ENCODE results near the gene ARHGEF37. TPM values are rescaled to one million over a fixed set of nuclear protein-coding genes. Genes with fewer than 3 reads are reported as not detected.
"Not testable (repeated sequence)": the region's sequence is repeated elsewhere in the genome, so short reads cannot be mapped to it uniquely, and the experiment has no call there.

Gene ARHGEF37
- polyA plus RNA-seq, 1 donor, result 4.5 TPM

GRCh38 chr5:149658299-149658698, 77.0 kb downstream of the ARHGEF37 start:
- Histone ChIP-seq H3K36me3 (ENCODE audit: control insufficient read depth, insufficient read depth, low read length) (no peaks in the 10 kb centered on the region), H3K27ac (ENCODE audit: low read length) (no peak overlapping the region), H3K4me3 (ENCODE audit: low read length) (no peak overlapping the region), H3K4me1 (ENCODE audit: control insufficient read depth, insufficient read depth, low read length) (no peaks in the 10 kb centered on the region), H3K27me3 (ENCODE audit: control insufficient read depth, insufficient read depth, low read length) (no peaks in the 10 kb centered on the region), H3K9me3 (ENCODE audit: control insufficient read depth, low read depth, low read length) (no peaks in the 10 kb centered on the region)
- no CpG with 5 or more reads among the region's 1 CpG for WGBS (ENCODE audit: insufficient coverage, low lambda C conversion rate)
- no peak for DNase-seq

- no peaks in the 10 kb centered on the region for H3K4me1 ChIP-seq (ENCODE audit: control insufficient read depth, insufficient read depth, low read length)
- WGBS (ENCODE audit: insufficient coverage, low lambda C conversion rate), result no CpG with 5 or more reads among the region's 1 CpG
- H3K9me3 ChIP-seq (ENCODE audit: control insufficient read depth, low read depth, low read length), result no peaks in the 10 kb centered on the region
- no peaks in the 10 kb centered on the region for H3K27me3 ChIP-seq (ENCODE audit: control insufficient read depth, insufficient read depth, low read length)
- no peak overlapping the region for H3K4me3 ChIP-seq (ENCODE audit: low read length)
- no peak for DNase-seq
- no peak overlapping the region for H3K27ac ChIP-seq (ENCODE audit: low read length)
- no peaks in the 10 kb centered on the region for H3K36me3 ChIP-seq (ENCODE audit: control insufficient read depth, insufficient read depth, low read length)
These were observed 82.8 kb downstream of the ARHGEF37 start for GRCh38 chr5:149664083-149664482.

- Histone ChIP-seq H3K36me3 (ENCODE audit: control insufficient read depth, insufficient read depth, low read length) (no peaks in the 10 kb centered on the region), H3K27me3 (ENCODE audit: control insufficient read depth, insufficient read depth, low read length) (no peaks in the 10 kb centered on the region), H3K9me3 (ENCODE audit: control insufficient read depth, low read depth, low read length) (no peaks in the 10 kb centered on the region), H3K4me1 (ENCODE audit: control insufficient read depth, insufficient read depth, low read length) (no peaks in the 10 kb centered on the region), H3K27ac (ENCODE audit: low read length) (no peak overlapping the region), H3K4me3 (ENCODE audit: low read length) (no peak overlapping the region)
- DNase-seq, result no peak
- WGBS (ENCODE audit: insufficient coverage, low lambda C conversion rate), result no CpG with 5 or more reads among the region's 11 CpGs
These were observed 83.5 kb downstream of the ARHGEF37 start for GRCh38 chr5:149664666-149665415.

- Histone ChIP-seq H3K27me3 (ENCODE audit: control insufficient read depth, insufficient read depth, low read length) (no peaks in the 10 kb centered on the region), H3K9me3 (ENCODE audit: control insufficient read depth, low read depth, low read length) (no peaks in the 10 kb centered on the region), H3K27ac (ENCODE audit: low read length) (no peak overlapping the region), H3K36me3 (ENCODE audit: control insufficient read depth, insufficient read depth, low read length) (no peaks in the 10 kb centered on the region), H3K4me1 (ENCODE audit: control insufficient read depth, insufficient read depth, low read length) (no peaks in the 10 kb centered on the region), H3K4me3 (ENCODE audit: low read length) (no peak overlapping the region)
- no CpG with 5 or more reads among the region's 5 CpGs for WGBS (ENCODE audit: insufficient coverage, low lambda C conversion rate)
- DNase-seq, result no peak
These were observed 84.3 kb downstream of the ARHGEF37 start for GRCh38 chr5:149665416-149666175.

GRCh38 chr5:149666212-149666852, 85.0 kb downstream of the ARHGEF37 start:
- H3K27ac ChIP-seq (ENCODE audit: low read length), result no peak overlapping the region
- WGBS (ENCODE audit: insufficient coverage, low lambda C conversion rate), result 33% methylated on average over 1 of the region's 4 CpGs

GRCh38 chr5:149667084-149667828, 86.0 kb downstream of the ARHGEF37 start:
- DNase-seq, result no peak
- Histone ChIP-seq H3K4me1 (ENCODE audit: control insufficient read depth, insufficient read depth, low read length) (no peaks in the 10 kb centered on the region), H3K4me3 (ENCODE audit: low read length) (no peak overlapping the region), H3K27me3 (ENCODE audit: control insufficient read depth, insufficient read depth, low read length) (no peaks in the 10 kb centered on the region), H3K9me3 (ENCODE audit: control insufficient read depth, low read depth, low read length) (peaks cover 5% of the 10 kb centered on the region), H3K36me3 (ENCODE audit: control insufficient read depth, insufficient read depth, low read length) (no peaks in the 10 kb centered on the region), H3K27ac (ENCODE audit: low read length) (no peak overlapping the region)
- WGBS (ENCODE audit: insufficient coverage, low lambda C conversion rate), result 0% methylated on average over 1 of the region's 7 CpGs

More at GRCh38 chr5:149666212-149666852, 85.0 kb downstream of the ARHGEF37 start:
- Histone ChIP-seq H3K4me1 (ENCODE audit: control insufficient read depth, insufficient read depth, low read length) (no peaks in the 10 kb centered on the region), H3K9me3 (ENCODE audit: control insufficient read depth, low read depth, low read length) (peaks cover 3% of the 10 kb centered on the region), H3K27me3 (ENCODE audit: control insufficient read depth, insufficient read depth, low read length) (no peaks in the 10 kb centered on the region), H3K4me3 (ENCODE audit: low read length) (no peak overlapping the region), H3K36me3 (ENCODE audit: control insufficient read depth, insufficient read depth, low read length) (no peaks in the 10 kb centered on the region)
- DNase-seq, result no peak

GRCh38 chr5:149667829-149668330, 86.6 kb downstream of the ARHGEF37 start:
- Histone ChIP-seq H3K9me3 (ENCODE audit: control insufficient read depth, low read depth, low read length) (peaks cover 5% of the 10 kb centered on the region), H3K4me1 (ENCODE audit: control insufficient read depth, insufficient read depth, low read length) (no peaks in the 10 kb centered on the region), H3K4me3 (ENCODE audit: low read length) (no peak overlapping the region), H3K27ac (ENCODE audit: low read length) (no peak overlapping the region), H3K27me3 (ENCODE audit: control insufficient read depth, insufficient read depth, low read length) (no peaks in the 10 kb centered on the region), H3K36me3 (ENCODE audit: control insufficient read depth, insufficient read depth, low read length) (no peaks in the 10 kb centered on the region)
- no peak for DNase-seq
- WGBS (ENCODE audit: insufficient coverage, low lambda C conversion rate), result 60% methylated on average over 2 of the region's 6 CpGs

GRCh38 chr5:149669273-149669672, 88.0 kb downstream of the ARHGEF37 start:
- H3K36me3 ChIP-seq (ENCODE audit: control insufficient read depth, insufficient read depth, low read length); H3K4me3 ChIP-seq (ENCODE audit: low read length); H3K4me1 ChIP-seq (ENCODE audit: control insufficient read depth, insufficient read depth, low read length); H3K9me3 ChIP-seq (ENCODE audit: control insufficient read depth, low read depth, low read length); DNase-seq; H3K27me3 ChIP-seq (ENCODE audit: control insufficient read depth, insufficient read depth, low read length); H3K27ac ChIP-seq (ENCODE audit: low read length): not testable (repeated sequence)
- WGBS (ENCODE audit: insufficient coverage, low lambda C conversion rate), result no CpG with 5 or more reads among the region's 3 CpGs

- H3K36me3 ChIP-seq (ENCODE audit: control insufficient read depth, insufficient read depth, low read length), result no peaks in the 10 kb centered on the region
- peaks cover 15% of the 10 kb centered on the region for H3K4me1 ChIP-seq (ENCODE audit: control insufficient read depth, insufficient read depth, low read length)
- WGBS (ENCODE audit: insufficient coverage, low lambda C conversion rate), result no CpG with 5 or more reads among the region's 5 CpGs
- DNase-seq, result no peak
- H3K27ac ChIP-seq (ENCODE audit: low read length), result no peak overlapping the region
- no peaks in the 10 kb centered on the region for H3K27me3 ChIP-seq (ENCODE audit: control insufficient read depth, insufficient read depth, low read length)
- no peak overlapping the region for H3K4me3 ChIP-seq (ENCODE audit: low read length)
- H3K9me3 ChIP-seq (ENCODE audit: control insufficient read depth, low read depth, low read length), result peaks cover 5% of the 10 kb centered on the region
These were observed 90.2 kb downstream of the ARHGEF37 start for GRCh38 chr5:149671544-149671943.

Data from large intestine (tissue), 3 donors.